HG03354 (cell line): ENCODE measurements around the gene MTERF1.

Experiments
- ATAC-seq: cut with Tn5 transposase; IDR thresholded peaks from one replicate; pipeline ENCODE4 v1.9.1; 2021; ENCODE audit warnings: mild to moderate bottlenecking; ENCODE audit not compliant: unreplicated experiment, poor library complexity, severe bottlenecking

The MTERF1 gene

DNA sequence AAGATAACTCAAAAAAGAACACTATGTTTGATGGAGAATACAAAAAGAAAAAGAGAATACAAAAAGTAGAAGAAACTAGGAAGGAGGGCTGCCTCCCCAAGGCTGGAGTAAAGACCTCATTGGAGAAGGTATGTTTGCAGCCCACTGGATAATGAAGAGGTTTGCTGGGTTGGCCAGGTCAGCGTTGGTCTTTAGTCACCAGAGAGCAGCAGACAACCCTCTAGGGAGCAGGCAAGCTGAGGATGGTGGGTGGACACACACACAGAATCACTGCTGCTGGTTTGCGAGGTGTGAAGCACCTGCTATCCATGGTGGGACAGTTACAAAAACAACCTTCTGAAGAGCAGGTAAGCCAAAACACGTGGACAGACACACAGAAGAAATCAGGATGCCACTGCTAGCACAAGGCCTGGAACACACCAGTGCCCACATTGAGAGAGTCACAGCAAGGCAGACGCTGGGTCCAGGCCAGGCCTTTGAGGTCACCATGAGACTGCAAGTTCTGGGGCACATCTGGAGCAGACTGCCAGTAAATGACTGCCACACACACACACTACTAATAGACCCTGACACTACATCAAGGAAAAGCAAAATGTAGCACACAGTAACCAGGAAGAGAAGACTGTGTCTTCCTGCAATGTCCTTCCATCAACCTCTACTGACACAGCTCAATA is 43.0 kb downstream of the MTERF1 start:
- ATAC-seq, result no peak

DNA sequence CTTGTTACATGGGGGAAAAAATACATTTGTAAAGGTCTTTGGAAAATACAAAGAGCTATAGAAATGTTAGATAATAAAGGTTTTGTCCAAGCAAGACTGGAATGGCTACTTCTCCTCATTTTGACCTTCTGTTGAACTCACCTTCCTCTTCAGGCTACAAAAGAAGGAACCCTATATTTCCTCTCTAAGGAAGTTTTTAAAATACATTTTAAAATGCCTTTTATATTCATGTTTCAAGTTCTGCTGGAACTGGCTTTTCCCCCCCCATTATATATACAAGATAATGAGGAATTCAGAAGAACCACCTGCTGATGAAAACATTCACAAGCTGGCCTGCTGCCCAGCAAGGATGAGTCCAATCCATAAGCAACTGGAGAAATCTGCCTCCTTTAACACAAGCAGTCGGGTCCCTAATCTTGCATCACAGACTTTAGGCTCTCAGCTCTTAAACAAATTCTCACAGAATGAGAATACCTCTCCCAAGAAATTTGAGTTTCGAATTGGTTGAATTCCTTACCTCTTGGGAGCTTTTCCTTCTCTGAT is 44.6 kb downstream of the MTERF1 start:
- ATAC-seq, result no peak

DNA sequence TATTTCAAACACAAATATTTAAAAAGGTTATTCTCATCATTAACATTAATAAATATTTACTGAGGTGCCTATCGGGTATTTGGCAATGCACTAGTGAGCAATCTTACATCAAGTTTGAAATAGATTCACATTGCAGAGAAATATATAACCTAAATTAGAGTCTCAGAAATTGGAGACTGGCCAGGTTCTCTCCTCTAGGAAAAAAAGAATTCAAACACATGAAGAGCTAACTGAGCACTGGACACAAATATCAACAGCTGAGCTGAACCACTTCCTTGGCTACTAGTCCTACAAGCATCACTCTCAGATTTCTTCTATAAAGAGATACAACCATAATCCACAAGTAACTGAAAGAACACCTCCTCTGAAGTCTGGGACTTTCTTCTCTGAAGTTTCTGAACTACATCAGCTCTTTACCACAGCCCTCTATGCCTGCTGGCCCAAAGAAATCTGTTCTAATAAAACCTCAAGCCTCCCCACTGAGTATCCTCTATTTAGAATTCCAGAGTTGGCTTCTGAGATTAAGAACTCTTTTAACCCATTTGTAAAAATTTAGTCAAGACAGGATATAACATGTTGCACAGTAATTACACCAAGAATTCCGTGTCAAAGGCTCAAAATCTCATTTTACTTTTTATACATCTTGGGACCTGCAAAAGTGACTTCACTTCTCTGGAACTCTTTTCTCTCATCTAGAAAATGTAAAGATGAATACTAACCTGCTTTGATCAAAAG is 45.2 kb downstream of the MTERF1 start:
- ATAC-seq, result no peak

DNA sequence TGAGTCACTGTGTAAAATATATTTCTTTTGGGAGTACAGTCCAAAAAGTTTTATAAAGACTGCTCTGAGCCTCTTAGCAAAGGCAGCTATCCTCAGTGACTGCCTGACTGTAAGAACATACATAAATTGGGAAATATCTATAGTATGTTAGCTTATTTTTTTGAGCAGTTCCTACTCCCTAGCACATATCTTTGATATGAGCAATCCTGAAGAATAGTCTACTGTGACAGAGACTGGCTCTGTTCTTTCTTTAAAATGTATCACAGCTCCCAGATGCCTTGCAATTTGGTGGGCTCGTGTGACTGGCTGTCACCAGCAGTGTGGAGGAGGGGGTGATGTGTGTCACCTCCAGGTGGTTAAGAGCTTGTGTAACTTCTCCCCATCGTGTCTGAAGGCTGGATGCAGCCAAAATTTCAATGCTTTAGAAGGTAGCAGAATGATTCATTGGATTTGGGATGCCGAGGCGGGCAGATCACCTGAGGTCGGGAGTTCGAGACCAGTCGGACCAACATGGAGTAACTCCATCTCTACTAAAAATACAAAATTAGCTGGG is 47.9 kb downstream of the MTERF1 start:
- no peak for ATAC-seq

DNA sequence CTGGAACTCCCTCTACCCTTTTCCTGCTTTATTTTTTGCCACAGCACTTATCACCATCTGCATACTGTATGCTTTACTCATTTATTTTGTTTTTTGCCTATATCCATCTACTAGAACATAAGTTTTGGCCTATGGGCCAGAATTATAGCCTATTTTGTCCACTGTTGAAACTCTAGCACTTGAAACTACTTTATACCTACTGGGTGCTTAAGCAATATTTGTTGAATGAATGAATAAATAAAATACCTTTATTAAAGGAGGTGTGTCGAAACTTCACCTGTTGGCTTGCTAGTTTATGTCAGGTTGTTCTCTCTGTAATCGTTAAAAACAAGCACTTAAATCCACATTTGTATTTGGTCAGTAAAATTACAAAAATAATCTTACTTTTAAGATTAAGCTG is 53.3 kb downstream of the MTERF1 start:
- no peak for ATAC-seq

DNA sequence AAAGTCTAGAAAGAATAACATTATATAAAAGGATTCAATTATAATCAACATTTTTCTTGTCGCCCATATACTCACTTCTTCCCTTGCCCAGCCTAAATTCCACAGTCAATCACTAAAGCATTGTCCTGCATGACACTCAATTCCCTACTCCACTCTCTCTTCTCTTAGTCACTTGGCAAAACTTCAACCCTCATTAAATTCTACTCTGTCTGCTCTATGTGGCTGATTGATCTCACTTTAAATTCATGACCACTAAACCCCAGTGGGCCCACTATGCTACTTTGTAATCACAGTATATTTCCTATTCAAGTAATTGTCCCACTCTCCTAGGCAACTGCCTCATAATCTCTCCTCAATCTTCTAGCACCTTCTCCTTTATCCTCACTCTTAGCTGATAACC is 54.1 kb downstream of the MTERF1 start:
- ATAC-seq, result no peak

DNA sequence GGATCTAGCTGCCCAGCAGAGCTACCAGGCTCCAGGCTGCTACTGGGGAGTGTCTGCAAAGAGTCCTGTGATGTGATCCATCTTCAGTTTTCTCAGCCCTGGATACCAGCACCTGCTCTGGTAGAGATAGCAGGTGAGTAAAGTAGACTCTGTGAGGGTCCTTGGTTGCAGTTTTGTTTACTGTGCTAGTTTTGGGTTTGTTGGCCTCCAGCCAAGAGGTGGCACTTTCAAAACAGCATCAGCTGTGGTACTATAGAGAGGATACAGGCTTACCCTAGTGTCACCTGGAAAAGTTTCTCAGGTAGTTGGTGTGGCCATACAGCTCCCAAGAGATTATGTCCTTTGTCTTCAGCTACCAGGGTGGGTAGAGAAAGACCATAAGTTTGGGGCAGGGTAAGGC is 56.3 kb downstream of the MTERF1 start:
- no peak for ATAC-seq
